ENCODE measurements around the gene BTBD2. TPM values are rescaled to one million over a fixed set of nuclear protein-coding genes. Genes with fewer than 3 reads are reported as not detected.
A peak's percentile ranks its signal among the peaks of the same experiment; 100 is the strongest.

Gene BTBD2
- total and polyA plus RNA-seq, 2 donors (not counting 1 experiment from before 2014, with no cell fraction given): 75.2 to 85.6 TPM

DNA sequence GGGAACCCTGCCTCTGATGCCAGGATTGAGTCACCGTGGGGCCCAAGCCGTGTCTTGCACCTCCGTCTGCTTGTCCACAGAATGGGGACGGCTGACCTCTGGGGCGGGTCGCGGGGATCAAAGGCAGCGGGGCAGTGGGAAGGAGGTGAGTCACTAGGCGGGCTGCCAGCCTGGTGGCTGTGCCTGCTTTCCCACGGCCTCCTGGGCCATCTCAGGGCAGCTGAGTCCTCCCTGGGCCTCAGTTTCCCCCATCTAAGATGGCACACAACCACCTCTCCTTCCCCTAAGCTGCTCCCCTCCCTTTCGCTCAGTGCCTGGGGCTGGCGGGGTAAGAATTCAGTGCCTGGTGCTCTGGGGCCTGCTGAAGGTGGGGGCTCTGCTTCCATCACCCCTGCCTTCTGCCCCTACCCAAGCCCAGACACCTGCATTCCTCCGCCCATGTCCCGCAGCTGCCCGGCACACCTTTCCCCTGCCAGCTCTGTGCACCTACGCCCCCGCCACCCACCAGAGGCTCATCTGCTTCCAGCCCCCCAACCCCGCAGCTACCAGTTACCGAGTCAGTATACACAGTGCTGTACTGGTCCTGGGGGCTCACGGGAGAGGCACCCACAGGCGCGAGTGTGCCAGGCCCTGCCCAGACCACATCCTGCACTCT is 32.1 kb upstream of the BTBD2 start:
- Mint-ChIP-seq H3K9me3 (ENCODE audit: insufficient read depth) (no peaks in the 10 kb centered on the region), H3K4me1 (peaks cover 73% of the 10 kb centered on the region), H3K27ac (peak overlapping the region; percentile 72), H3K4me3 (peak overlapping the region; percentile 99), H3K27me3 (no peaks in the 10 kb centered on the region)
- Histone ChIP-seq H3K27ac (ENCODE audit: low read length in 2 of 2) (peak overlapping the region; percentile 92 to 98), H3K4me1 (ENCODE audit: control insufficient read depth in 2 of 2, insufficient read depth in 2 of 2, low read length in 2 of 2) (peaks cover 83 to 87% of the 10 kb centered on the region in 2 donors), H3K36me3 (replicated peaks in 1 of 2; ENCODE audit: control extremely low read depth in 1 of 2, control insufficient read depth in 1 of 2, extremely low read depth in 1 of 2, insufficient read depth in 2 of 2, low read length in 1 of 2) (peaks cover 0 to 68% of the 10 kb centered on the region in 2 experiments), H2AFZ (ENCODE audit: insufficient read depth, low read depth, low read length, poor library complexity, severe bottlenecking) (no peak overlapping the region), H3K4me3 (ENCODE audit: control extremely low read depth in 1 of 5, extremely low read depth in 1 of 5, insufficient read depth in 1 of 5, low read depth in 2 of 5, low read length in 4 of 5) (peak overlapping the region in 1 of 5 experiments; percentile 9), H3K79me2 (ENCODE audit: control insufficient read depth, insufficient read depth, low read length) (peaks cover 81% of the 10 kb centered on the region), H3K27me3 (replicated peaks in 1 of 4; ENCODE audit: control extremely low read depth in 1 of 4, control insufficient read depth in 3 of 4, insufficient read depth in 4 of 4, low read length in 3 of 4) (no peaks in the 10 kb centered on the region), H4K20me1 (ENCODE audit: control insufficient read depth, insufficient read depth, low read length, poor library complexity, severe bottlenecking) (peaks cover 82% of the 10 kb centered on the region), H3K4me2 (replicated peaks; ENCODE audit: low read depth, low read length, poor library complexity, severe bottlenecking) (peak overlapping the region; percentile 92), H3K9me3 (ENCODE audit: control extremely low read depth in 1 of 3, control insufficient read depth in 2 of 3, insufficient read depth in 1 of 3, low read length in 2 of 3) (no peaks in the 10 kb centered on the region), H3K9ac (ENCODE audit: low read length) (no peak overlapping the region)
- DNase-seq (no peak), ATAC-seq (ENCODE audit: low read depth) (no peak)
- ChIA-PET POLR2A (interaction anchor here (1.3 to 8.2 kb wide), 4 partner anchors 9 to 143 kb away, joined by 3 to 111 read pairs (median 36); partner anchors contain the start of genes ADAT3, IZUMO4, MOB3A and SCAMP4), CTCF (interaction anchor here (1.0 kb wide), 1 partner anchor 28 kb away, joined by 4 read pairs; no protein-coding TSS in a partner anchor)
- WGBS (ENCODE audit: insufficient coverage): 70% methylated on average over 21 of the region's 22 CpGs
- no peak for TF ChIP-seq EZH2 (IDR thresholded peaks at IDR 0.05; ENCODE audit: borderline replicate concordance, insufficient read depth, low read depth, low read length, poor library complexity, severe bottlenecking)
- TF ChIP-seq, protein P1, sequence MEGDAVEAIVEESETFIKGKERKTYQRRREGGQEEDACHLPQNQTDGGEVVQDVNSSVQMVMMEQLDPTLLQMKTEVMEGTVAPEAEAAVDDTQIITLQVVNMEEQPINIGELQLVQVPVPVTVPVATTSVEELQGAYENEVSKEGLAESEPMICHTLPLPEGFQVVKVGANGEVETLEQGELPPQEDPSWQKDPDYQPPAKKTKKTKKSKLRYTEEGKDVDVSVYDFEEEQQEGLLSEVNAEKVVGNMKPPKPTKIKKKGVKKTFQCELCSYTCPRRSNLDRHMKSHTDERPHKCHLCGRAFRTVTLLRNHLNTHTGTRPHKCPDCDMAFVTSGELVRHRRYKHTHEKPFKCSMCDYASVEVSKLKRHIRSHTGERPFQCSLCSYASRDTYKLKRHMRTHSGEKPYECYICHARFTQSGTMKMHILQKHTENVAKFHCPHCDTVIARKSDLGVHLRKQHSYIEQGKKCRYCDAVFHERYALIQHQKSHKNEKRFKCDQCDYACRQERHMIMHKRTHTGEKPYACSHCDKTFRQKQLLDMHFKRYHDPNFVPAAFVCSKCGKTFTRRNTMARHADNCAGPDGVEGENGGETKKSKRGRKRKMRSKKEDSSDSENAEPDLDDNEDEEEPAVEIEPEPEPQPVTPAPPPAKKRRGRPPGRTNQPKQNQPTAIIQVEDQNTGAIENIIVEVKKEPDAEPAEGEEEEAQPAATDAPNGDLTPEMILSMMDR (IDR thresholded peaks at IDR 0.05): no peak
- intact Hi-C loops (cut with micrococcal nuclease): no loop called here

DNA sequence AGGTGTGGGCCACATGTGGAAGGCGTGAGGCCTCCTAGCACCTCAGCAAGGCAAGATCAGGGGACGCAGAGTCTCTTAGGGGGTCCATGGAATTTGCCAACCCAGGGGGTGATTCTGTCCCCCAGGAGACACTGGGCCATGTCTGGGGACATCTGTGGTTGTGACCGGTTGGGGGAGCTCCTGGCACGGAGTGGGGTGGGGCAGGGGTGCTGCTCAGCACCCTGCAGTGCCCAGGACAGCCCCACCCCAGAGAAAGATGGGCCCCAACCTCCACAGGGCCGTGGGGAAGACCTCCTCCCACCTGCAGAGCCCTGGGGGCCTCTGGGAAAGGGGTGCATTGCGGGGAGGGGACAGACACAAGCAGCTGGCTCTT is 31.5 kb upstream of the BTBD2 start:
- H3K27ac ChIP-seq (ENCODE audit: low read length in 2 of 2): peak overlapping the region; percentile 0 to 92

More for the DNA sequence above, 31.5 kb upstream of the BTBD2 start:
- Histone ChIP-seq H4K20me1 (ENCODE audit: control insufficient read depth, insufficient read depth, low read length, poor library complexity, severe bottlenecking) (peaks cover 86% of the 10 kb centered on the region), H3K27me3 (replicated peaks in 1 of 4; ENCODE audit: control extremely low read depth in 1 of 4, control insufficient read depth in 3 of 4, insufficient read depth in 4 of 4, low read length in 3 of 4) (no peaks in the 10 kb centered on the region), H2AFZ (ENCODE audit: insufficient read depth, low read depth, low read length, poor library complexity, severe bottlenecking) (no peak overlapping the region), H3K36me3 (replicated peaks in 1 of 2; ENCODE audit: control extremely low read depth in 1 of 2, control insufficient read depth in 1 of 2, extremely low read depth in 1 of 2, insufficient read depth in 2 of 2, low read length in 1 of 2) (peaks cover 0 to 72% of the 10 kb centered on the region in 2 experiments), H3K9me3 (ENCODE audit: control extremely low read depth in 1 of 3, control insufficient read depth in 2 of 3, insufficient read depth in 1 of 3, low read length in 2 of 3) (no peaks in the 10 kb centered on the region), H3K4me2 (replicated peaks; ENCODE audit: low read depth, low read length, poor library complexity, severe bottlenecking) (peak overlapping the region; percentile 92), H3K79me2 (ENCODE audit: control insufficient read depth, insufficient read depth, low read length) (peaks cover 85% of the 10 kb centered on the region), H3K9ac (ENCODE audit: low read length) (no peak overlapping the region), H3K4me3 (ENCODE audit: control extremely low read depth in 1 of 5, extremely low read depth in 1 of 5, insufficient read depth in 1 of 5, low read depth in 2 of 5, low read length in 4 of 5) (no peak overlapping the region), H3K4me1 (ENCODE audit: control insufficient read depth in 2 of 2, insufficient read depth in 2 of 2, low read length in 2 of 2) (peaks cover 81 to 86% of the 10 kb centered on the region in 2 donors)
- H3K4me3 Mint-ChIP-seq: peak overlapping the region; percentile 32
- intact Hi-C loops (cut with micrococcal nuclease): no loop called here
- ChIA-PET CTCF (interaction anchor here (1.0 kb wide), 1 partner anchor 28 kb away, joined by 4 read pairs; no protein-coding TSS in a partner anchor), POLR2A (interaction anchor here (1.6 to 8.2 kb wide), 3 partner anchors 40 to 142 kb away, joined by 3 to 111 read pairs (median 69); partner anchors contain the start of genes ADAT3, IZUMO4, MOB3A and SCAMP4)
- H3K4me1 Mint-ChIP-seq: peaks cover 72% of the 10 kb centered on the region
- no peak for TF ChIP-seq EZH2 (IDR thresholded peaks at IDR 0.05; ENCODE audit: borderline replicate concordance, insufficient read depth, low read depth, low read length, poor library complexity, severe bottlenecking)
- TF ChIP-seq, protein P1 (IDR thresholded peaks at IDR 0.05): no peak
- no peaks in the 10 kb centered on the region for H3K9me3 Mint-ChIP-seq (ENCODE audit: insufficient read depth)
- no peaks in the 10 kb centered on the region for H3K27me3 Mint-ChIP-seq
- peak overlapping the region; percentile 72 for H3K27ac Mint-ChIP-seq
- DNase-seq: peak; percentile 35
- WGBS (ENCODE audit: insufficient coverage): 76% methylated on average over 5 of the region's 6 CpGs
- no peak for ATAC-seq (ENCODE audit: low read depth)

All from B cell (primary cell).